Endodermal cell (in vitro differentiated cells): ENCODE results near the gene TBRG1. TPM values are rescaled to one million over a fixed set of nuclear protein-coding genes. Genes with fewer than 3 reads are reported as not detected.

ENCODE experiments used
- DNase-seq: peaks from one replicate; pipeline ENCODE4 v3.0.0-alpha.2; 2017
- H3K27ac ChIP-seq: 2 replicates; pipeline ENCODE4 v1.5.1; 2013; ENCODE audit warnings: mild to moderate bottlenecking, low read depth, low read length, moderate library complexity
- H3K27me3 ChIP-seq: 2 replicates; pipeline ENCODE4 v1.6.1; 2013; ENCODE audit warnings: mild to moderate bottlenecking, low read length, moderate library complexity; ENCODE audit not compliant: insufficient read depth, control insufficient read depth, poor library complexity, severe bottlenecking
- H3K36me3 ChIP-seq: 2 replicates; pipeline ENCODE4 v1.7.0; 2013; ENCODE audit warnings: mild to moderate bottlenecking, low read length, moderate library complexity; ENCODE audit not compliant: control insufficient read depth, insufficient read depth
- H3K4me1 ChIP-seq: one replicate; pipeline ENCODE4 v1.7.0; 2013; ENCODE audit warnings: low read length; ENCODE audit not compliant: control insufficient read depth, insufficient read depth
- H3K4me3 ChIP-seq: 2 replicates; pipeline ENCODE4 v1.5.1; 2013; ENCODE audit warnings: mild to moderate bottlenecking, low read length, moderate library complexity
- H3K9ac ChIP-seq: 2 replicates; pipeline ENCODE4 v1.6.1; 2013; ENCODE audit warnings: mild to moderate bottlenecking, low read length, moderate library complexity; ENCODE audit not compliant: poor library complexity, severe bottlenecking; ENCODE audit errors: extremely low read depth
- H3K9me3 ChIP-seq: 2 replicates; pipeline ENCODE4 v1.6.1; 2013; ENCODE audit warnings: mild to moderate bottlenecking, low read length, moderate library complexity; ENCODE audit not compliant: control insufficient read depth
- H3K27ac Mint-ChIP-seq: 2 replicates; pipeline ENCODE4 v1.8.0; 2020; ENCODE audit warnings: mixed read lengths
- H3K27me3 Mint-ChIP-seq: 2 replicates; pipeline ENCODE4 v1.8.0; 2021; ENCODE audit warnings: mild to moderate bottlenecking, mixed read lengths; ENCODE audit not compliant: insufficient read depth
- H3K36me3 Mint-ChIP-seq: 2 replicates; pipeline ENCODE4 v1.8.0; 2020; ENCODE audit warnings: low read depth, mixed read lengths
- H3K4me1 Mint-ChIP-seq: 2 replicates; pipeline ENCODE4 v1.8.0; 2020; ENCODE audit warnings: mixed read lengths
- H3K4me3 Mint-ChIP-seq: 2 replicates; pipeline ENCODE4 v1.8.0; 2020; ENCODE audit warnings: mild to moderate bottlenecking, moderate library complexity, mixed read lengths
- H3K9me3 Mint-ChIP-seq: 2 replicates; pipeline ENCODE4 v1.8.0; 2020; ENCODE audit warnings: mild to moderate bottlenecking, mixed read lengths
- WGBS, 2 experiments: methylation state at CpG; one replicate each; pipeline versions ENCODE4 v1.1.5 to v1.1.7; 2013; ENCODE audit warnings: missing lambda C conversion rate in 2 of 2, mixed read lengths in 1 of 2; ENCODE audit not compliant: insufficient coverage in 1 of 2, insufficient read length in 1 of 2; 5-methylcytosine and 5-hydroxymethylcytosine counted together
- total RNA-seq, 2 donors: library from RNA; stranded (reverse); fragmentation: NEBNext Ultra II Directional in 1 of 2; extraction: Animal tissue kit (Norgen Biotek cat#: 25700) in 1 of 2; gene quantifications; 2 replicates in 1 of 2; 3 replicates in 1 of 2; pipeline ENCODE4 v1.2.1, GENCODE V29; 2021
- TF ChIP-seq, protein P1 (sequence below): fragments of 200-600 bp; sonication (generic); conservative IDR thresholded peaks from 2 replicates; pipeline ENCODE4 v1.5.0; 2021; ENCODE audit warnings: antibody characterized with exemption, mild to moderate bottlenecking

The TBRG1 gene
- total RNA-seq, 2 donors from 2014 or later, result 30.9 to 31.3 TPM

DNA sequence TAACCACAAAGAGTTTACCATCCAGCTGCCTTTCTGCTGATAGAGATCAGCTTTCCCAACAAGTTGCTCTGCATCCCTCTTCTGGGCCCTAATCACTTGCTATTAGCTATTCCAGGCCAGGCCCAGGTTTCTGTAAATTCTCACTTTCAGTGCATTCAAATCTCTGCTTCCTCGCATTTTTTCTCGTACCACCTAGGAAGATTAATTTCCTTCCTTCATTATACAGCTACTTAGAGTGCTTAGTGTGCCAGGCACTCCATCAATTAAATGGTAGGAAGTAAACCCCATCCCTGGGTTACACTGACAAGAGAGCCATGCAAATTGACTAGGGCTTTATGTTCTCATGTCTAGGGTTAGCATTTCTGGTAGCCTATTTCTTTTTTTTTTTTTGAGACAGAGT lies 41.2 kb downstream of the TBRG1 start:
- no peak overlapping the region for H3K9ac ChIP-seq
- Mint-ChIP-seq H3K9me3 (no peaks in the 10 kb centered on the region), H3K36me3 (peaks cover 2% of the 10 kb centered on the region), H3K27me3 (peaks cover 3% of the 10 kb centered on the region), H3K4me3 (no peak overlapping the region), H3K4me1 (no peaks in the 10 kb centered on the region), H3K27ac (no peak overlapping the region)
- TF ChIP-seq, protein P1, sequence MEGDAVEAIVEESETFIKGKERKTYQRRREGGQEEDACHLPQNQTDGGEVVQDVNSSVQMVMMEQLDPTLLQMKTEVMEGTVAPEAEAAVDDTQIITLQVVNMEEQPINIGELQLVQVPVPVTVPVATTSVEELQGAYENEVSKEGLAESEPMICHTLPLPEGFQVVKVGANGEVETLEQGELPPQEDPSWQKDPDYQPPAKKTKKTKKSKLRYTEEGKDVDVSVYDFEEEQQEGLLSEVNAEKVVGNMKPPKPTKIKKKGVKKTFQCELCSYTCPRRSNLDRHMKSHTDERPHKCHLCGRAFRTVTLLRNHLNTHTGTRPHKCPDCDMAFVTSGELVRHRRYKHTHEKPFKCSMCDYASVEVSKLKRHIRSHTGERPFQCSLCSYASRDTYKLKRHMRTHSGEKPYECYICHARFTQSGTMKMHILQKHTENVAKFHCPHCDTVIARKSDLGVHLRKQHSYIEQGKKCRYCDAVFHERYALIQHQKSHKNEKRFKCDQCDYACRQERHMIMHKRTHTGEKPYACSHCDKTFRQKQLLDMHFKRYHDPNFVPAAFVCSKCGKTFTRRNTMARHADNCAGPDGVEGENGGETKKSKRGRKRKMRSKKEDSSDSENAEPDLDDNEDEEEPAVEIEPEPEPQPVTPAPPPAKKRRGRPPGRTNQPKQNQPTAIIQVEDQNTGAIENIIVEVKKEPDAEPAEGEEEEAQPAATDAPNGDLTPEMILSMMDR, result no peak
- WGBS, 2 experiments, result 73 to 87% methylated on average over 2 of the region's 2 CpGs
- no peak for DNase-seq
- H3K27ac ChIP-seq, result no peak overlapping the region
- H3K4me1 ChIP-seq, result no peaks in the 10 kb centered on the region
- H3K27me3 ChIP-seq, result peaks cover 19% of the 10 kb centered on the region
- no peaks in the 10 kb centered on the region for H3K9me3 ChIP-seq
- H3K4me3 ChIP-seq, result no peak overlapping the region
- H3K36me3 ChIP-seq, result no peaks in the 10 kb centered on the region

DNA sequence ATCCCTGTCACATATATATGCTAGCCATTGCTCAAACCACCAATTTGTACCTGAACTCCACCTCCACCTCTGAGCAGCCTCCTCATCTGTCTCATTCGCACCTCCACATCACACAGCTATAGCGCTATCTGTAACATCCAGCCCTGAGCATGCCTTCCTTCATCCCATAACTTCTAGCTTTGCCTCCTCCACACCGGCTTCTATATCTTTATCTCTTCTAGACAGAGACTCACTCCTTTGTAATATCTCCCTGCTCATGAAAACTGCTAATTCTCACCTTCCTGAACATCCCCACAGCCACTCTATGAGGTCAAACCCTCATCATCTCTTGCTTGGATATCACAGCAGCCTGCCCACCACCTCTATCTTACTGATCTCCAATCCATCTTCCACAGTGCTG lies 44.9 kb downstream of the TBRG1 start:
- TF ChIP-seq, protein P1, result no peak
- H3K4me3 Mint-ChIP-seq, result no peak overlapping the region
- peaks cover 18% of the 10 kb centered on the region for H3K27me3 Mint-ChIP-seq
- 93 to 100% methylated on average over 3 of the region's 3 CpGs for WGBS, 2 experiments
- H3K9ac ChIP-seq, result no peak overlapping the region
- no peak overlapping the region for H3K27ac ChIP-seq
- no peaks in the 10 kb centered on the region for H3K9me3 ChIP-seq
- peaks cover 2% of the 10 kb centered on the region for H3K36me3 Mint-ChIP-seq
- peaks cover under 1% of the 10 kb centered on the region for H3K4me1 Mint-ChIP-seq
- H3K36me3 ChIP-seq, result no peaks in the 10 kb centered on the region
- peaks cover 1% of the 10 kb centered on the region for H3K4me1 ChIP-seq
- H3K27me3 ChIP-seq, result peaks cover 36% of the 10 kb centered on the region
- H3K4me3 ChIP-seq, result no peak overlapping the region
- H3K27ac Mint-ChIP-seq, result no peak overlapping the region
- DNase-seq, result no peak
- no peaks in the 10 kb centered on the region for H3K9me3 Mint-ChIP-seq

DNA sequence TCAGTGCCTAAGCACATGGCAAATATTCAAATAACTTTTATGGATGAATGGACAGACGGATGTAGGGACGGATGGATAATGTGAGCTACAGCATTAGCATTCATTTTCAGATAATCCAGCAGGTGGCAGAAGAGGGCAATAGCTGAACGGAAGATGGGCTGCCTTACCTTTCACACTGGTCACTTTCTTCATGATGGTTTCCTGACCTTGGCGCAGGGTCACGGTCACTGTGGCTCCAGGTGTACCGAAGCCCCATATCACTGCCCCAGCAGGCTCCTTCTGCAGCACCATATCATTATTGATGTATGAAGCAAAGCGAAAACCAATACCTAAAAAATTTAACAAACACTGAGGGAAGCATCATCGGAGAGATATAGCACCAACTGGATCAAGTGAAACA lies 46.5 kb downstream of the TBRG1 start:
- H3K4me3 Mint-ChIP-seq, result no peak overlapping the region
- WGBS, 2 experiments, result 35 to 100% methylated on average over 1 to 8 of the region's 8 CpGs
- H3K27ac Mint-ChIP-seq, result no peak overlapping the region
- H3K27me3 Mint-ChIP-seq, result peaks cover 25% of the 10 kb centered on the region
- no peaks in the 10 kb centered on the region for H3K9me3 Mint-ChIP-seq
- Histone ChIP-seq H3K9me3 (no peaks in the 10 kb centered on the region), H3K27me3 (peaks cover 42% of the 10 kb centered on the region), H3K4me1 (peaks cover 4% of the 10 kb centered on the region), H3K36me3 (no peaks in the 10 kb centered on the region), H3K9ac (no peak overlapping the region), H3K4me3 (no peak overlapping the region), H3K27ac (no peak overlapping the region)
- TF ChIP-seq, protein P1, result peak; percentile 89
- peaks cover 2% of the 10 kb centered on the region for H3K36me3 Mint-ChIP-seq
- peak; percentile 71 for DNase-seq
- peaks cover 5% of the 10 kb centered on the region for H3K4me1 Mint-ChIP-seq
